HCT116 (cell line): ENCODE data around the gene NDUFAF2. TPM values are rescaled to one million over a fixed set of nuclear protein-coding genes. Genes with fewer than 3 reads are reported as not detected.

Experiments
- ATAC-seq: fragments of 200-7000 bp; cut with Tn5 transposase; 2 replicates; pipeline ENCODE4 v1.9.1; 2020; ENCODE audit warnings: mild to moderate bottlenecking, moderate library complexity
- BruUV-seq: library from RNA; stranded (reverse); fragments of 400-500 nt; replicated peaks from 2 replicates; lab custom pipeline; 2021; lab: Mats Ljungman, UMichigan
- CTCF ChIA-PET: fragments of 300-600 bp; sonication (Branson Sonifier 250); formaldehyde crosslinking; loops from one replicate; lab custom pipeline; 2021; ENCODE audit warnings: antibody characterized with exemption; lab: Charles Lee
- POLR2A ChIA-PET: fragments of 300-600, 350-600 bp; sonication (Branson Sonifier 250); formaldehyde crosslinking; loops from one replicate; lab custom pipeline; 2021; ENCODE audit warnings: antibody characterized with exemption; lab: Charles Lee
- RAD21 ChIA-PET, 2 experiments: fragments of 300-600 bp; sonication (Branson Sonifier 250); formaldehyde crosslinking; loops; one replicate each; lab custom pipeline; 2023; ENCODE audit warnings: low total read pairs in 2 of 2; ENCODE audit not compliant: uncharacterized antibody in 2 of 2, unreplicated experiment in 2 of 2, low non-redundant PET in 1 of 2; lab: Charles Lee
- DNase-seq: peaks from one replicate; pipeline ENCODE4 v3.0.0-alpha.2; 2010; ENCODE audit warnings: low read depth, low spot score
- H2AFZ ChIP-seq: fragments of 200-600 bp; shearing (Covaris generic), sonication (generic); 2 replicates; pipeline ENCODE4 v1.6.1; 2017; ENCODE audit warnings: low read depth, mixed run types, mixed read lengths, antibody characterized with exemption, low read length; ENCODE audit not compliant: poor library complexity, severe bottlenecking
- H3K27ac ChIP-seq: 2 replicates; pipeline ENCODE4 v1.5.1; 2012; ENCODE audit warnings: low read depth, low read length
- H3K27me3 ChIP-seq: fragments of 200-600 bp; sonication (generic); 2 replicates; pipeline ENCODE4 v1.6.1; 2016; ENCODE audit warnings: mixed run types, low read length, mixed read lengths; ENCODE audit not compliant: insufficient read depth
- H3K36me3 ChIP-seq, 2 experiments: fragments of 200-500 bp in 1 of 2; fragments of 200-600 bp in 1 of 2; sonication (Bioruptor generic) in 1 of 2; sonication (generic) in 1 of 2; 2 replicates each; pipeline versions ENCODE4 v1.5.1 to v1.6.1; 2014 to 2016; ENCODE audit warnings: low read length in 2 of 2, inconsistent platforms in 1 of 2, mixed read lengths in 1 of 2, mixed run types in 1 of 2; ENCODE audit not compliant: insufficient read depth in 2 of 2, control insufficient read depth in 1 of 2
- H3K4me1 ChIP-seq, 2 experiments: fragments of 200-600 bp in 1 of 2; sonication (generic) in 1 of 2; 2 replicates each; pipeline versions ENCODE4 v1.5.1 to v1.6.1; 2012 to 2017; ENCODE audit warnings: low read length in 2 of 2, inconsistent platforms in 1 of 2, mild to moderate bottlenecking in 1 of 2, mixed read lengths in 1 of 2, mixed run types in 1 of 2, moderate library complexity in 1 of 2; ENCODE audit not compliant: insufficient read depth in 2 of 2, control insufficient read depth in 1 of 2
- H3K4me2 ChIP-seq: fragments of 200-600 bp; sonication (generic); 2 replicates; pipeline ENCODE4 v1.6.1; 2017; ENCODE audit warnings: mixed run types, low read length, mixed read lengths
- H3K4me3 ChIP-seq, 2 experiments: fragments of 200-600 bp in 1 of 2; sonication (generic) in 1 of 2; replicated peaks in 1 of 2; 2 replicates each; pipeline ENCODE4 v1.5.1; 2011 to 2016; ENCODE audit warnings: low read length in 2 of 2, control low read depth in 1 of 2, low read depth in 1 of 2, mild to moderate bottlenecking in 1 of 2, mixed read lengths in 1 of 2, mixed run types in 1 of 2
- H3K79me2 ChIP-seq: fragments of 200-600 bp; sonication (generic); 2 replicates; pipeline ENCODE4 v1.6.1; 2017; ENCODE audit warnings: mild to moderate bottlenecking, mixed run types, low read length, moderate library complexity, mixed read lengths; ENCODE audit not compliant: insufficient read depth
- H3K9ac ChIP-seq: fragments of 200-600 bp; sonication (generic); 2 replicates; pipeline ENCODE4 v1.6.1; 2016; ENCODE audit warnings: low read length, mixed read lengths
- H3K9me2 ChIP-seq: fragments of 200-600 bp; sonication (generic), shearing (Covaris generic); 2 replicates; pipeline ENCODE4 v1.6.1; 2017; ENCODE audit warnings: mixed run types, mild to moderate bottlenecking, moderate library complexity; ENCODE audit not compliant: insufficient read depth
- H3K9me3 ChIP-seq, 2 experiments: fragments of 200-500 bp in 1 of 2; fragments of 200-600 bp in 1 of 2; sonication (Bioruptor generic) in 1 of 2; sonication (generic) in 1 of 2; 2 replicates each; pipeline ENCODE4 v1.6.1; 2014 to 2017; ENCODE audit warnings: low read length in 2 of 2, mixed read lengths in 2 of 2, inconsistent platforms in 1 of 2, low read depth in 1 of 2, mild to moderate bottlenecking in 1 of 2, mixed run types in 1 of 2, moderate library complexity in 1 of 2; ENCODE audit not compliant: control insufficient read depth in 1 of 2, insufficient read depth in 1 of 2
- H4K20me1 ChIP-seq: fragments of 200-600 bp; sonication (generic), shearing (Covaris generic); 2 replicates; pipeline ENCODE4 v1.6.1; 2017; ENCODE audit warnings: mixed run types, mild to moderate bottlenecking, moderate library complexity; ENCODE audit not compliant: insufficient read depth
- CEBPB ChIP-seq: IDR thresholded peaks from 2 replicates; pipeline ENCODE4 v1.6.1; 2012; ENCODE audit warnings: low read depth
- CTCF ChIP-seq, 3 experiments: fragments of 200-600 bp in 1 of 3; sonication (generic) in 1 of 3; IDR thresholded peaks in 2 of 3; conservative IDR thresholded peaks in 1 of 3; 2 replicates each; pipeline ENCODE4 v1.5.1; 2012 to 2017; ENCODE audit warnings: low read depth in 2 of 3, low read length in 2 of 3, antibody characterized with exemption in 1 of 3, borderline replicate concordance in 1 of 3, control low read depth in 1 of 3, mild to moderate bottlenecking in 1 of 3, mixed read lengths in 1 of 3, mixed run types in 1 of 3, moderate library complexity in 1 of 3; ENCODE audit not compliant: insufficient read depth in 1 of 3
- EGR1 ChIP-seq: IDR thresholded peaks from 2 replicates; pipeline ENCODE4 v1.6.1; 2012; ENCODE audit warnings: low read depth
- EZH2 ChIP-seq: fragments of 200-600 bp; sonication (generic); IDR thresholded peaks from 2 replicates; pipeline ENCODE4 v1.6.1; 2017; ENCODE audit warnings: antibody characterized with exemption, mixed run types
- EZH2phosphoT487 ChIP-seq: fragments of 200-600 bp; IDR thresholded peaks from 2 replicates; pipeline ENCODE4 v1.6.1; 2018; ENCODE audit warnings: antibody characterized with exemption, borderline replicate concordance
- POLR2A ChIP-seq: IDR thresholded peaks from 2 replicates; pipeline ENCODE4 v1.7.0; 2011; ENCODE audit warnings: borderline replicate concordance; ENCODE audit not compliant: insufficient read depth, insufficient read length; ENCODE audit errors: extremely low read depth
- POLR2AphosphoS5 ChIP-seq: IDR thresholded peaks from 2 replicates; pipeline ENCODE4 v1.6.1; 2011; ENCODE audit warnings: mild to moderate bottlenecking, low read depth, low read length, moderate library complexity
- SIN3A ChIP-seq: IDR thresholded peaks from 2 replicates; pipeline ENCODE4 v1.6.1; 2012; ENCODE audit warnings: low read depth
- SRF ChIP-seq: IDR thresholded peaks from 2 replicates; pipeline ENCODE4 v1.6.1; 2012; ENCODE audit warnings: low read depth
- TCF7L2 ChIP-seq: IDR thresholded peaks from 2 replicates; pipeline ENCODE4 v1.7.0; 2011; ENCODE audit warnings: borderline replicate concordance, inconsistent platforms; ENCODE audit not compliant: insufficient read depth, insufficient read length; ENCODE audit errors: extremely low read depth
- YY1 ChIP-seq: IDR thresholded peaks from 2 replicates; pipeline ENCODE4 v1.6.1; 2011; ENCODE audit warnings: low read length, low read depth, moderate library complexity, mild to moderate bottlenecking; ENCODE audit not compliant: insufficient replicate concordance; ENCODE audit errors: extremely low read depth
- ZFX ChIP-seq: fragments of 450-650 bp; IDR thresholded peaks from 2 replicates; pipeline ENCODE4 v1.6.1; 2017
- ZNF274 ChIP-seq: fragments of 200-500 bp; sonication (Bioruptor generic); IDR thresholded peaks from 2 replicates; pipeline ENCODE4 v1.6.1; 2014; ENCODE audit warnings: mild to moderate bottlenecking, low read depth, low read length, inconsistent platforms
- intact Hi-C: fragments of 100-400 bp; cut with micrococcal nuclease; formaldehyde crosslinking; loops from 2 replicates; pipeline ENCODE4 v1.10.0; 2022
- total RNA-seq: library from RNA; stranded (reverse); gene quantifications from one replicate; pipeline ENCODE4 v1.2.1, GENCODE V29; 2021; ENCODE audit not compliant: unreplicated experiment
- TF ChIP-seq, protein P1 (sequence below): IDR thresholded peaks from 2 replicates; pipeline ENCODE4 v1.6.1; 2012
- TF ChIP-seq, protein P2 (sequence below): IDR thresholded peaks from 2 replicates; pipeline ENCODE4 v1.6.1; 2011; ENCODE audit warnings: mild to moderate bottlenecking, low read length, moderate library complexity; ENCODE audit not compliant: insufficient replicate concordance; ENCODE audit errors: extremely low read depth

The NDUFAF2 gene
- total RNA-seq, 1 experiment from 2014 or later, result 36.9 TPM

DNA sequence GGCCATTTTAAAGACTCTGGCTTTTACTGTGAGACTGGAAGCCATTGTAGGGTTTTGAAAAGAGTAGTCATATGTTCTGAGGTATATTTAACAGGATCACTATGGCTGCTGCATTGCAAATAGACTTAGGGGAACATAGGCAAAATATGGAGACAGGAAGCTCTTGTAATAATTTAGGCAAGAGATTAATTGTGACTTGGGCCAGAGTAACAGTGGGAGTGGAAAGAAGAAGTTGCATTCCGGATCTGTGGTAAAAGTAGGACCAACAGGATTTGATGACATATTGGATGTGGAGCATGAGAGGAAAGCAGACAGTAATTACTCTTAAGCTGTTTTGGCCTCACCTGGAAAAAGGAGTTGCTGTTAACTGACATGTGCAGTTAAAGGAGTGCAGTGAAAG, 131.6 kb downstream of the NDUFAF2 start:
- ATAC-seq (no peak), DNase-seq (no peak)
- RAD21 ChIA-PET, result no interaction called here

More for the DNA sequence above, 131.6 kb downstream of the NDUFAF2 start:
- H3K27ac ChIP-seq, result no peak overlapping the region
- no peaks in the 10 kb centered on the region for H3K27me3 ChIP-seq
- CTCF ChIA-PET, result no interaction called here
- no peaks in the 10 kb centered on the region for H3K79me2 ChIP-seq
- H3K4me2 ChIP-seq, result no peak overlapping the region
- POLR2A ChIA-PET, result no interaction called here
- no peak overlapping the region for H3K9ac ChIP-seq
- no TSS peak for BruUV-seq
- H3K9me2 ChIP-seq, result no peaks in the 10 kb centered on the region
- no peaks in the 10 kb centered on the region for H4K20me1 ChIP-seq
- no peaks in the 10 kb centered on the region for H3K4me1 ChIP-seq
- H3K9me3 ChIP-seq, result no peaks in the 10 kb centered on the region
- no peak overlapping the region for H3K4me3 ChIP-seq
- TF ChIP-seq EZH2phosphoT487 (no peak), ZFX (no peak), YY1 (no peak), SRF (no peak), CEBPB (no peak), POLR2AphosphoS5 (no peak), POLR2A (no peak), EZH2 (no peak), TCF7L2 (no peak), EGR1 (no peak), CTCF (IDR thresholded peaks at IDR 0.05 in 2 of 3, conservative IDR thresholded peaks at IDR 0.05 in 1 of 3; ENCODE audit: borderline replicate concordance in 1 of 3, insufficient read depth in 1 of 3, low read depth in 2 of 3, low read length in 2 of 3) (no peak), SIN3A (no peak), ZNF274 (no peak)
- TF ChIP-seq, protein P1, sequence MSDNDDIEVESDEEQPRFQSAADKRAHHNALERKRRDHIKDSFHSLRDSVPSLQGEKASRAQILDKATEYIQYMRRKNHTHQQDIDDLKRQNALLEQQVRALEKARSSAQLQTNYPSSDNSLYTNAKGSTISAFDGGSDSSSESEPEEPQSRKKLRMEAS, result no peak
- TF ChIP-seq, protein P2, sequence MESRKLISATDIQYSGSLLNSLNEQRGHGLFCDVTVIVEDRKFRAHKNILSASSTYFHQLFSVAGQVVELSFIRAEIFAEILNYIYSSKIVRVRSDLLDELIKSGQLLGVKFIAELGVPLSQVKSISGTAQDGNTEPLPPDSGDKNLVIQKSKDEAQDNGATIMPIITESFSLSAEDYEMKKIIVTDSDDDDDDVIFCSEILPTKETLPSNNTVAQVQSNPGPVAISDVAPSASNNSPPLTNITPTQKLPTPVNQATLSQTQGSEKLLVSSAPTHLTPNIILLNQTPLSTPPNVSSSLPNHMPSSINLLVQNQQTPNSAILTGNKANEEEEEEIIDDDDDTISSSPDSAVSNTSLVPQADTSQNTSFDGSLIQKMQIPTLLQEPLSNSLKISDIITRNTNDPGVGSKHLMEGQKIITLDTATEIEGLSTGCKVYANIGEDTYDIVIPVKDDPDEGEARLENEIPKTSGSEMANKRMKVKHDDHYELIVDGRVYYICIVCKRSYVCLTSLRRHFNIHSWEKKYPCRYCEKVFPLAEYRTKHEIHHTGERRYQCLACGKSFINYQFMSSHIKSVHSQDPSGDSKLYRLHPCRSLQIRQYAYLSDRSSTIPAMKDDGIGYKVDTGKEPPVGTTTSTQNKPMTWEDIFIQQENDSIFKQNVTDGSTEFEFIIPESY, result no peak
- no peaks in the 10 kb centered on the region for H3K36me3 ChIP-seq
- no peak overlapping the region for H2AFZ ChIP-seq
- intact Hi-C loops, result no loop called here
